ENCODE results near the gene NCOA7.

The NCOA7 gene, protein sequence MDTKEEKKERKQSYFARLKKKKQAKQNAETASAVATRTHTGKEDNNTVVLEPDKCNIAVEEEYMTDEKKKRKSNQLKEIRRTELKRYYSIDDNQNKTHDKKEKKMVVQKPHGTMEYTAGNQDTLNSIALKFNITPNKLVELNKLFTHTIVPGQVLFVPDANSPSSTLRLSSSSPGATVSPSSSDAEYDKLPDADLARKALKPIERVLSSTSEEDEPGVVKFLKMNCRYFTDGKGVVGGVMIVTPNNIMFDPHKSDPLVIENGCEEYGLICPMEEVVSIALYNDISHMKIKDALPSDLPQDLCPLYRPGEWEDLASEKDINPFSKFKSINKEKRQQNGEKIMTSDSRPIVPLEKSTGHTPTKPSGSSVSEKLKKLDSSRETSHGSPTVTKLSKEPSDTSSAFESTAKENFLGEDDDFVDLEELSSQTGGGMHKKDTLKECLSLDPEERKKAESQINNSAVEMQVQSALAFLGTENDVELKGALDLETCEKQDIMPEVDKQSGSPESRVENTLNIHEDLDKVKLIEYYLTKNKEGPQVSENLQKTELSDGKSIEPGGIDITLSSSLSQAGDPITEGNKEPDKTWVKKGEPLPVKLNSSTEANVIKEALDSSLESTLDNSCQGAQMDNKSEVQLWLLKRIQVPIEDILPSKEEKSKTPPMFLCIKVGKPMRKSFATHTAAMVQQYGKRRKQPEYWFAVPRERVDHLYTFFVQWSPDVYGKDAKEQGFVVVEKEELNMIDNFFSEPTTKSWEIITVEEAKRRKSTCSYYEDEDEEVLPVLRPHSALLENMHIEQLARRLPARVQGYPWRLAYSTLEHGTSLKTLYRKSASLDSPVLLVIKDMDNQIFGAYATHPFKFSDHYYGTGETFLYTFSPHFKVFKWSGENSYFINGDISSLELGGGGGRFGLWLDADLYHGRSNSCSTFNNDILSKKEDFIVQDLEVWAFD

GRCh38 chr6:125790358-125791150 is at the start of gene NCOA7:
Gene NCOA7, plus strand, starts transcription at chr6:125790960. Its CDS starts 24,395 bp downstream, at chr6:125815355.
- H3K27me3 ChIP-seq (ENCODE audit: control insufficient read depth in 1 of 2, insufficient read depth in 2 of 2, low read length in 2 of 2): no peaks in the 10 kb centered on the region
- peak within 1 kb of the TSS; percentile 55 to 90 for H3K4me3 ChIP-seq (ENCODE audit: low read depth in 1 of 2, low read length in 2 of 2)
- H3K27ac ChIP-seq (ENCODE audit: low read depth, low read length): peak within 1 kb of the TSS; percentile 97
- H3K9ac ChIP-seq (ENCODE audit: low read length): peak within 1 kb of the TSS; percentile 77
- no peaks in the 10 kb centered on the region for H3K9me3 ChIP-seq (ENCODE audit: low read length)
- no peaks in the 10 kb centered on the region for H3K36me3 ChIP-seq (ENCODE audit: insufficient read depth, low read length)
- H3K4me1 ChIP-seq (ENCODE audit: insufficient read depth, low read length): peaks cover 13% of the 10 kb centered on the region

- Histone ChIP-seq H3K27ac (ENCODE audit: low read depth, low read length) (no peak overlapping the region), H3K27me3 (ENCODE audit: control insufficient read depth in 1 of 2, insufficient read depth in 2 of 2, low read length in 2 of 2) (no peaks in the 10 kb centered on the region)
Measured at GRCh38 chr6:125741336-125741735, 49.4 kb upstream of the NCOA7 start.

DNA sequence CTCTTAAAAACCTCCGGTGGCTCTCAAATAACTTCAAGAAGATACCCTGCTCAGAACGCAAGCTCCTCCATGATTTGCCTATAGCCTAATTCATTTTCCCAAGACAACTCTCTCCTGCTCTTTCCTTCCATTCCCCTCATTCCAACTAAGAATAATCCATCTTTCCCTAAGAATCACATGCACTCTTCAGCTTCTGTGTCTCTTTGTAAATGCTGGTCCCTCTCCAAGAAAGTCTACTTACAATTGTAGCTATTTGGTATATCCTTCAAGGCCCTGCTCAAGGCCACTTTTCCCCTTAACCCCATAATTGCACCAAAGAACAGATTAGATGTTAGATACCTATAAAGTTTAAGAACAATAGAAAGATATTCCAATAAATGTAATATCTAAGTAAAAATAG is 48.7 kb upstream of the NCOA7 start:
- Histone ChIP-seq H3K27ac (ENCODE audit: low read depth, low read length) (no peak overlapping the region), H3K36me3 (ENCODE audit: insufficient read depth, low read length) (no peaks in the 10 kb centered on the region), H3K4me1 (ENCODE audit: insufficient read depth, low read length) (no peaks in the 10 kb centered on the region), H3K27me3 (ENCODE audit: control insufficient read depth in 1 of 2, insufficient read depth in 2 of 2, low read length in 2 of 2) (peaks cover 0 to 5% of the 10 kb centered on the region in 2 donors), H3K9me3 (ENCODE audit: low read length) (no peaks in the 10 kb centered on the region), H3K4me3 (ENCODE audit: low read depth in 1 of 2, low read length in 2 of 2) (no peak overlapping the region), H3K9ac (ENCODE audit: low read length) (no peak overlapping the region)

More at GRCh38 chr6:125741336-125741735, 49.4 kb upstream of the NCOA7 start:
- Histone ChIP-seq H3K9ac (ENCODE audit: low read length) (no peak overlapping the region), H3K9me3 (ENCODE audit: low read length) (no peaks in the 10 kb centered on the region), H3K36me3 (ENCODE audit: insufficient read depth, low read length) (no peaks in the 10 kb centered on the region), H3K4me1 (ENCODE audit: insufficient read depth, low read length) (no peaks in the 10 kb centered on the region), H3K4me3 (ENCODE audit: low read depth in 1 of 2, low read length in 2 of 2) (no peak overlapping the region)

GRCh38 chr6:125742464-125743120 is 48.2 kb upstream of the NCOA7 start:
- Histone ChIP-seq H3K4me1 (ENCODE audit: insufficient read depth, low read length) (no peaks in the 10 kb centered on the region), H3K27me3 (ENCODE audit: control insufficient read depth in 1 of 2, insufficient read depth in 2 of 2, low read length in 2 of 2) (peaks cover 2 to 9% of the 10 kb centered on the region in 2 donors)

GRCh38 chr6:125743604-125744003 is 47.2 kb upstream of the NCOA7 start:
- no peak overlapping the region for H3K4me3 ChIP-seq (ENCODE audit: low read depth in 1 of 2, low read length in 2 of 2)
- no peak overlapping the region for H3K27ac ChIP-seq (ENCODE audit: low read depth, low read length)
- H3K36me3 ChIP-seq (ENCODE audit: insufficient read depth, low read length): no peaks in the 10 kb centered on the region
- no peak overlapping the region for H3K9ac ChIP-seq (ENCODE audit: low read length)
- no peaks in the 10 kb centered on the region for H3K9me3 ChIP-seq (ENCODE audit: low read length)
- H3K27me3 ChIP-seq (ENCODE audit: control insufficient read depth in 1 of 2, insufficient read depth in 2 of 2, low read length in 2 of 2): peaks cover 5 to 12% of the 10 kb centered on the region in 2 donors
- peaks cover 3% of the 10 kb centered on the region for H3K4me1 ChIP-seq (ENCODE audit: insufficient read depth, low read length)

More at GRCh38 chr6:125742464-125743120, 48.2 kb upstream of the NCOA7 start:
- H3K9me3 ChIP-seq (ENCODE audit: low read length): no peaks in the 10 kb centered on the region
- no peaks in the 10 kb centered on the region for H3K36me3 ChIP-seq (ENCODE audit: insufficient read depth, low read length)
- no peak overlapping the region for H3K27ac ChIP-seq (ENCODE audit: low read depth, low read length)
- no peak overlapping the region for H3K4me3 ChIP-seq (ENCODE audit: low read depth in 1 of 2, low read length in 2 of 2)
- no peak overlapping the region for H3K9ac ChIP-seq (ENCODE audit: low read length)

GRCh38 chr6:125745281-125746018 is 45.3 kb upstream of the NCOA7 start:
- H3K27me3 ChIP-seq (ENCODE audit: control insufficient read depth in 1 of 2, insufficient read depth in 2 of 2, low read length in 2 of 2): peaks cover 14 to 23% of the 10 kb centered on the region in 2 donors
- H3K9me3 ChIP-seq (ENCODE audit: low read length): no peaks in the 10 kb centered on the region
- H3K27ac ChIP-seq (ENCODE audit: low read depth, low read length): no peak overlapping the region
- peaks cover 12% of the 10 kb centered on the region for H3K4me1 ChIP-seq (ENCODE audit: insufficient read depth, low read length)
- H3K36me3 ChIP-seq (ENCODE audit: insufficient read depth, low read length): no peaks in the 10 kb centered on the region
- no peak overlapping the region for H3K9ac ChIP-seq (ENCODE audit: low read length)
- no peak overlapping the region for H3K4me3 ChIP-seq (ENCODE audit: low read depth in 1 of 2, low read length in 2 of 2)

DNA sequence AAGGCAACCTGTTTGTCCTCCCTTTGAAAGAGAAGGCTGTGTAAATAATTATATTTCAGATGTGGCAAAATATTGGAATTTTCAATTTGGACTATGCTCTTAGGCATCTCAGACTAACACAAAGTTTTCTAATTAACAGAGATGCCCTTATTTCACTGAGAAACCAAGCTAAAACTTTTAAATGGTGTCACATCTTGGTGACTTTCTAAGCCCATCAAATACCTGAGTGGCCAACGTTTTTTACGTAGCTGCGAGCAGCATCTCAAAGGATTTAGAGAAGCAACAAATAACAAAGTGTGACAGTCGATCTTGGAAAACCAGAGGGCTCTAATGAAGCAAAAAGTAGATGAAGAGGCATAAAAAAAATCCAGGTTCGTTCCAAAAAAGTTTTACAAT is 44.7 kb upstream of the NCOA7 start:
- Histone ChIP-seq H3K9me3 (ENCODE audit: low read length) (no peaks in the 10 kb centered on the region), H3K27me3 (ENCODE audit: control insufficient read depth in 1 of 2, insufficient read depth in 2 of 2, low read length in 2 of 2) (peaks cover 18 to 26% of the 10 kb centered on the region in 2 donors), H3K4me1 (ENCODE audit: insufficient read depth, low read length) (peaks cover 13% of the 10 kb centered on the region), H3K4me3 (ENCODE audit: low read depth in 1 of 2, low read length in 2 of 2) (peak overlapping the region in 1 of 2 donors; percentile 84), H3K36me3 (ENCODE audit: insufficient read depth, low read length) (no peaks in the 10 kb centered on the region), H3K9ac (ENCODE audit: low read length) (no peak overlapping the region), H3K27ac (ENCODE audit: low read depth, low read length) (no peak overlapping the region)

DNA sequence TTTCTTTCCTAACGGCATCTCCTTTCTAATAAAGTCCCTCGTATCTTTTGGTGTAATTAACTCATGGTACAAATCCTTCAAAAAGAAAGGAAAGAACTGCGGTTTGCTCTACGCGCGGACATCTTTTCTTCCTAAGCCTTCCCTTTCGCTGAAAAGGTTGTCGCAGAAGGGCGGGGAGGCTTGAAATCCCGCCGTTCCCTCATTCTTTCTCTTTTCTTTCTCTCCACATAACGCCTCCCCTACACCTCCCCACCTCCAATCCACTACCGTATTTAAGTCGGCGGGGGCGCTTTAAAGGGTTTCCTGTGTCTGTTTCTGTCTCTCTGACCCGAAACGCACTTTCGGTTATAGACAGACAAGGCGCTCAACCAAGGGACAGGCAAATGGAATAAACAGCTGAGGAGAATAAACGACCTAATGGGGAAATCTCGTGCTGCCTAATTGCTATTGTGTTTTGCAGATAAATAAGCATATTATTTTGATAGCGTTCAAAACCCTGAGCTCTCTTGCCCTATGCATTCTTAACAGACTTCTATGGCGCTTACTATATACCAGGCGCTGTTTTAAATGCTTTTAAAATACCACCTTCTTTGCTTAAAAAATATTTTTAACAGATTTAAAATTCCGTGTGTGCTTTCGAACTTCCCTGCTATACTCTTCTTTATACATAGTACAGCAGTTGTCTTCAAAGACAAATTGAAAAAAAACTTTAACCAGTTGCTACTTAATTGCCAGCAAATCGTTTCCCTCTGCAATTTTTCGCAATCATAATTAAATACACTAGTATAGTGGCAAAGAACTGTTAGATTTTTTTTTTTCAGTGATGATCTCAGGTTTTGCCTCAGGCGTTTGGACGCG is 43.8 kb upstream of the NCOA7 start:
- peaks cover 13% of the 10 kb centered on the region for H3K4me1 ChIP-seq (ENCODE audit: insufficient read depth, low read length)
- H3K27ac ChIP-seq (ENCODE audit: low read depth, low read length): peak overlapping the region; percentile 36
- H3K9me3 ChIP-seq (ENCODE audit: low read length): no peaks in the 10 kb centered on the region
- no peak overlapping the region for H3K9ac ChIP-seq (ENCODE audit: low read length)
- H3K36me3 ChIP-seq (ENCODE audit: insufficient read depth, low read length): no peaks in the 10 kb centered on the region
- peaks cover 24 to 34% of the 10 kb centered on the region in 2 donors for H3K27me3 ChIP-seq (ENCODE audit: control insufficient read depth in 1 of 2, insufficient read depth in 2 of 2, low read length in 2 of 2)
- peak overlapping the region; percentile 77 to 84 for H3K4me3 ChIP-seq (ENCODE audit: low read depth in 1 of 2, low read length in 2 of 2)

DNA sequence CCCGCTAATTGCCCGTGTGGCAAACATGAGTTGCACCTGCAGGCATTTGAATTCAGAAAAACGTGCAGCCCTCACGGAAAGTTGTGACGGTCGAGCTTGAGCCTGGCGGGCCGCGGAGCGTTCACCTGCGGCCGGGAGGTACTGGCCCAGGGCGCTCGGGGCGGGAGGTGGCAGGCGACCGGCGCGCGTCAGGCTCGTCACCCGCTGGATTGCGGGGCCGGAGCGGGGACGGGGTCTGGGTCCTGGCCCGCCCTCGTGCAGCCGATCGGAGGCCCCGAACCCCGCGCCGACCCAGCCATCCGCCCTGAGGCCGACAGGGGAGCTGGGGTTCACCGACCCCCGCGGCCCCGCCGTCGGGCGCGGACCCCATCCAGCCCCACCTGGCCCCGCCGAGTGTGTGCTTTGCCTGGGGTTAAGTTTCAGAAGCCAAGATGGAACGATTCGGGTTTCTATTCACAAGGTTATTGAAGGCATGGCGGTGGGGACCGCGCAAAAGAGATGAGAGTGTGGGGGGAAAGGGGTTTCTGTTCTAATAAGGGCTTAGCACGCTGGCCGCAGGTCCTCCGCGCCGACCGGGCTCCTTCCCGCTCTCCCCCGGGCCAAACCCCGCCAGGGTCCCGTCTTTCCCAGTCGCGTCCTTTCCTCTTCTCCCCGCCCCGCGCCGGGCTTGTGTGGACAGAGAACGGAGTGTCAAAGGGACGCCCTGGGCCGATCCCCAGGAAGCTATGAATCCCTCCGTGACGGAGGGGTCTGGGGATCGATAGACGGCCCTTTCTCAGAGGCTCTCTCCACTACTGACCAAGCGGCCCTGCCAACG is 43.0 kb upstream of the NCOA7 start:
- H3K9ac ChIP-seq (ENCODE audit: low read length): peak overlapping the region; percentile 58

More for the DNA sequence above, 43.0 kb upstream of the NCOA7 start:
- peak overlapping the region; percentile 83 for H3K27ac ChIP-seq (ENCODE audit: low read depth, low read length)
- H3K9me3 ChIP-seq (ENCODE audit: low read length): no peaks in the 10 kb centered on the region
- peaks cover 13% of the 10 kb centered on the region for H3K4me1 ChIP-seq (ENCODE audit: insufficient read depth, low read length)
- peak overlapping the region; percentile 77 to 84 for H3K4me3 ChIP-seq (ENCODE audit: low read depth in 1 of 2, low read length in 2 of 2)
- no peaks in the 10 kb centered on the region for H3K36me3 ChIP-seq (ENCODE audit: insufficient read depth, low read length)
- H3K27me3 ChIP-seq (ENCODE audit: control insufficient read depth in 1 of 2, insufficient read depth in 2 of 2, low read length in 2 of 2): peaks cover 24 to 34% of the 10 kb centered on the region in 2 donors
